NCI-H2171 treated with DMSO at 0.1 percent for 48 hours (cell line): Measurements from ENCODE around the gene VPS4A.

Source experiments
- DNase-seq: peaks from one replicate; lab custom pipeline; 2025; lab: John Stamatoyannopoulos, UW

Gene VPS4A

GRCh38 chr16:69366431-69366830 lies 55.3 kb downstream of the VPS4A start:
- DNase-seq, result no peak

DNA sequence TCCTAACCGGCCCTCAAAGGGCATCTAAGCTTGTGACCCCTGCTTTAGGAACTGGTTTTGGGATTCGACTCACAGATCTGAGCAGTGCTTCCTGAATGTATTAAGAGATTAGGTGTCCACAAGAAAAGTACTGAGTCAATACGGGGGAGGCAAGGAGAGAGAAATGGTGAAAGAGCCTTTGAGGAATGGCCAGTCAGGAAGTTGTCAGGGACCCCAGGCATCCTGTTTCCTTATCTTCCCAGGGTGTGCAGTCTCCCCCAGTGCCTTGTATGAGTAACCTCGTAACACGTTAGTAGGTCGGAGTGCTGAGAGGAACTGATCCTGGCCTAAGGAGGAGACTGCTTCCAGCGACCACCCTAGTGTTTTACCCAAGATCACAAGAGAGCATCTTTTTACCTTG lies 56.8 kb downstream of the VPS4A start:
- no peak for DNase-seq

- DNase-seq, result no peak
These were observed 57.7 kb downstream of the VPS4A start for GRCh38 chr16:69368866-69369265.

- no peak for DNase-seq
These were observed 60.4 kb downstream of the VPS4A start for GRCh38 chr16:69371564-69371963.

DNA sequence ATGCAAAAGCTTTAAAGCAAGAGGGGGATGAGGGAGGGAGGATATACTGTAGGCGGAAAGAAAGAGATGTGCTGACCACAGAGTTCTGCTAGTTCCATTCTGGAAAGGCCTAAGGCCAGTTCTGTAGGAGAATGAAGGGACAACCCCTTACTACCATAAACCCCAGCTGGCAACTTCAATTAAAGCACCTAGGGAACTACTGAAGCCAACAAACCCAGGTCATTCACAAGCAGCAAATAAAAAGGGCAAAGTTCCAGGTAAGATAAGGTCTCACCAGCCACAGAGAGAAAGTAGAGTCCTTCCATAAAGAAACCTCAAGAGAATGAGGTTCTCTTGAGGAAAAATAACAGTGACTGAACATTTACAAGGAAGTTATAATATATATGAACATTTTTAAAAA lies 61.9 kb downstream of the VPS4A start:
- no peak for DNase-seq
